ENCODE data around the gene NEK8. TPM values are rescaled to one million over a fixed set of nuclear protein-coding genes. Genes with fewer than 3 reads are reported as not detected.

The NEK8 gene
- total RNA-seq, 4 donors from 2014 or later: 2.1 to 9.5 (median 4.4) TPM

DNA sequence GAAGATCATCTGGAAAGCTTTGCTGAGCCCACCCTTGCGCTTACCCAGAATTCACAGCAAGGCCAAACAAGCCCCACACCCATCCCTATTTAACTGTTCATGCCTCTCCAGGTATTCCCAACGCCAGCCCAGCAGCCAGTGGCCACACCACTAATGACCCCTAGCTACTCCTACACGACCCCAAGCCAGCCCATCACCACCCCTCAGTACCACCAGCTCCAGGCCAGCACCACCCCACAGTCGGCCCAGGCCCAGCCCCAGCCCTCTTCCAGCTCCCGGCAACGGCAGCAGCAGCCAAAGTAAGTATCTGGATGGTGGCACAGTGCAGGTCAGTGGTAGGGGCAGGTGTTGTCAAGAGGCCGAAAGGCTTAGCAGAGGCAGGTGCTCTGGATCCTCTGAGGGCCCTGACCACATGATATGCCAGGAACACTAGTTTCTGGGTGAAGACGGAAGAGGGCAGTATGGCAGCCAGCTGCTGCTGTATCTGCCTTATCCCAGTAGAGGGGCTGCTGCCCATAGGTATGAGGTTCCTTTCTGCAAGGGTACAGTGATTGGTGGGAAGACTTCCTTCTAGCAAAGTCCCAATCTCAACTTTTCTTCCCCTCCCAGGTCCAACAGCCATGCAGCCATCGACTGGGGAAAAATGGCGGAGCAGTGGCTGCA, 27.6 kb upstream of the NEK8 start:
- no peak overlapping the region for H3K4me3 ChIP-seq (ENCODE audit: low read depth, poor library complexity, severe bottlenecking)
- TF ChIP-seq, protein P1, sequence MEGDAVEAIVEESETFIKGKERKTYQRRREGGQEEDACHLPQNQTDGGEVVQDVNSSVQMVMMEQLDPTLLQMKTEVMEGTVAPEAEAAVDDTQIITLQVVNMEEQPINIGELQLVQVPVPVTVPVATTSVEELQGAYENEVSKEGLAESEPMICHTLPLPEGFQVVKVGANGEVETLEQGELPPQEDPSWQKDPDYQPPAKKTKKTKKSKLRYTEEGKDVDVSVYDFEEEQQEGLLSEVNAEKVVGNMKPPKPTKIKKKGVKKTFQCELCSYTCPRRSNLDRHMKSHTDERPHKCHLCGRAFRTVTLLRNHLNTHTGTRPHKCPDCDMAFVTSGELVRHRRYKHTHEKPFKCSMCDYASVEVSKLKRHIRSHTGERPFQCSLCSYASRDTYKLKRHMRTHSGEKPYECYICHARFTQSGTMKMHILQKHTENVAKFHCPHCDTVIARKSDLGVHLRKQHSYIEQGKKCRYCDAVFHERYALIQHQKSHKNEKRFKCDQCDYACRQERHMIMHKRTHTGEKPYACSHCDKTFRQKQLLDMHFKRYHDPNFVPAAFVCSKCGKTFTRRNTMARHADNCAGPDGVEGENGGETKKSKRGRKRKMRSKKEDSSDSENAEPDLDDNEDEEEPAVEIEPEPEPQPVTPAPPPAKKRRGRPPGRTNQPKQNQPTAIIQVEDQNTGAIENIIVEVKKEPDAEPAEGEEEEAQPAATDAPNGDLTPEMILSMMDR (IDR thresholded peaks at IDR 0.05): no peak
- TF ChIP-seq POLR2A (IDR thresholded peaks at IDR 0.05): no peak
- intact Hi-C loops (cut with DNase I; ENCODE audit: low total_unique reads): no loop called here
- DNase-seq (ENCODE audit: low spot score in 2 of 2): no peak
- WGBS, 2 donors: 92 to 94% methylated on average over 10 of the region's 10 CpGs

DNA sequence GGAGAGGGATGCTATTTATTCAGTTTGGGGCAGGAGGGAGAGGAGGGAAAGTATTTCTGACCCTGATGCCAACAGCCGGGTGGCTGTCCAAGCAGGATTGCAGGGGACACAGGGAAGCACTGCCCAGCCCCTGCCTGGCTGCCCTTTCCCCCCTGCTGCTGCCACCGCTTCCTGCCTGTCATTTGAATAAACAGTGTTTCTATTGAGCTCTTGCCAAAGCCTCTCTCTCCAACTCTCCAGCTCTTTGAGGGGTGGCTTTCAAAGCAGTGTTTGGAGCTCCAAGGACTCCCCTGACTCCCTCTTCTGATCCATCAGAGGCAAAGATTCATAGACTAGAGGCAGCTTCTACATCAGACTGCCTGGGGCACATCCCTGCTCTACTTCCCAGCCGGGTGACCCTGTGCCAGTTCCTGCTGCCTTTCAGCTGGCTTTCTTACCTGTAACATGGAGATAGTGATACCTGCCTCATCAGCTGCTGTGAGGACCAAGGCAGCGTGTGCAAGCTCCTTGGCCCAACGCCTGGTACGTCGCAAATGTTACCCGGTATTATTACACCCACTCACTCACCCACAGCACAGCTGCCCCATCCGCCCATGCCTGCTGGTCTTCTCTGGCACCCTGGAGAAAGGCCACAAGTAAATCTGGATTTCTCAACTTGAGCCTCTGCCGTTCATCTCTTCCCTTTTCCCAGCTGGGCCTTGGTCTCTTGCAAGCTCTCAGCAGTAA, 26.4 kb upstream of the NEK8 start:
- DNase-seq (ENCODE audit: low spot score in 2 of 2): no peak
- no peak overlapping the region for H3K4me3 ChIP-seq (ENCODE audit: low read depth, poor library complexity, severe bottlenecking)
- intact Hi-C loops (cut with DNase I; ENCODE audit: low total_unique reads): no loop called here
- TF ChIP-seq, protein P1 (IDR thresholded peaks at IDR 0.05): no peak
- TF ChIP-seq POLR2A (IDR thresholded peaks at IDR 0.05): no peak
- WGBS, 2 donors: 63 to 71% methylated on average over 10 of the region's 10 CpGs

DNA sequence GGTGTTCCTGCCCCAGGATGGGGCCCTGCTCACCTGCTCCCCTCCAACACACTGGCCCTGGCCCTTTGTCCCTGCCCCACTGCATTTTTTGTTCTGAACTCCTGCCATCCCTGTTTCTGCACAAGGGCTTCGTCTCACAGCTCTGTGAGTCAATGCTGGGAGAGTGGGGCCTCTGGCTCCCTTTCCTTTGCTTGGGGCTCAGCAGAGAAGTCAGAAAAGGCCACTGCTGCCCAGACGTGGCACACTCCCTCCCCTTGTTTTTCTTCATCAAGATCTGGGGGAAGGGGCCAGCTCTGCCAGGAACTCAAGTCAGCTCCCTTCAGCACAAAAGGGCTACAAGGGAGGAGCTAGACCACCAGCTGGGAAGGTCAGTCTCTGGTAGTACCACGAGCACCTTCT, 25.8 kb upstream of the NEK8 start:
- no peak for DNase-seq (ENCODE audit: low spot score in 2 of 2)
- WGBS, 2 donors: 67 to 77% methylated on average over 3 of the region's 3 CpGs
- intact Hi-C loops (cut with DNase I; ENCODE audit: low total_unique reads): no loop called here

DNA sequence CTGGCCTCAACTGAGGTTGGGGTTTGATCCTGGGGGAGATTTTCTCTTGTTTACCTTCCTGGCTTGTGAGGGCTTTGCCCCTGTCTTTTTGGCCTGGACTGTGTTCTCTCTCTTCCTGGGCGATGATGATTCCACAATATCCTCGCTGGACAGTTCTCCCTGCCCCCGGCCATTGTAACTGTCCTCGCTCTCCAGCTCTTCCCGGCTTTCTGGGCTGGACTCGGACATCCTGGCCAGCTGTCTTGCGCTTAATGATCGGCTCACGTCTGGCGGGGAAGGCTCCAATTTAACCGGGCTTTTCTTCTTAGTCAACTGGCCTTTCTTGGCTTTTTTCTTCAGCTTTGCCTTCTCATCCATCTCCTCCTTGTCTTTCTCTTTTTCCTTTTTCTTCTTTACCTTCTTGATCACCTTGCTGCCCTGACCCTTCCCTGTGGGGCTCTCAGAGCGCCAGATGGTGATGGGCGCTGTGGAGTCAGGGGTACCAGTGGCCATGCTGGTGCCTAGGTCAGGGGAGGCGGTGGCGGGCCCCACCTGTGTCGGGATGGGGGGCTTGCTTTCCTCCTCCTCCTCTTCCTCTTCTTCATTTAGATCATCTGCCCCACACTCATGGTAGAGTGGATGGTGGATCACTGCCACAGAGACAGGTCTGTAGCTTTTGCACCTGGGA, 24.9 kb upstream of the NEK8 start:
- WGBS, 2 donors: 85 to 86% methylated on average over 16 of the region's 16 CpGs
- no peak for TF ChIP-seq POLR2A (IDR thresholded peaks at IDR 0.05)
- TF ChIP-seq, protein P1 (IDR thresholded peaks at IDR 0.05): no peak
- no peak overlapping the region for H3K4me3 ChIP-seq (ENCODE audit: low read depth, poor library complexity, severe bottlenecking)
- intact Hi-C loops (cut with DNase I; ENCODE audit: low total_unique reads): no loop called here
- DNase-seq (ENCODE audit: low spot score in 2 of 2): no peak

More for the DNA sequence above, 25.8 kb upstream of the NEK8 start:
- TF ChIP-seq, protein P1 (IDR thresholded peaks at IDR 0.05): no peak
- no peak for TF ChIP-seq POLR2A (IDR thresholded peaks at IDR 0.05)
- no peak overlapping the region for H3K4me3 ChIP-seq (ENCODE audit: low read depth, poor library complexity, severe bottlenecking)

DNA sequence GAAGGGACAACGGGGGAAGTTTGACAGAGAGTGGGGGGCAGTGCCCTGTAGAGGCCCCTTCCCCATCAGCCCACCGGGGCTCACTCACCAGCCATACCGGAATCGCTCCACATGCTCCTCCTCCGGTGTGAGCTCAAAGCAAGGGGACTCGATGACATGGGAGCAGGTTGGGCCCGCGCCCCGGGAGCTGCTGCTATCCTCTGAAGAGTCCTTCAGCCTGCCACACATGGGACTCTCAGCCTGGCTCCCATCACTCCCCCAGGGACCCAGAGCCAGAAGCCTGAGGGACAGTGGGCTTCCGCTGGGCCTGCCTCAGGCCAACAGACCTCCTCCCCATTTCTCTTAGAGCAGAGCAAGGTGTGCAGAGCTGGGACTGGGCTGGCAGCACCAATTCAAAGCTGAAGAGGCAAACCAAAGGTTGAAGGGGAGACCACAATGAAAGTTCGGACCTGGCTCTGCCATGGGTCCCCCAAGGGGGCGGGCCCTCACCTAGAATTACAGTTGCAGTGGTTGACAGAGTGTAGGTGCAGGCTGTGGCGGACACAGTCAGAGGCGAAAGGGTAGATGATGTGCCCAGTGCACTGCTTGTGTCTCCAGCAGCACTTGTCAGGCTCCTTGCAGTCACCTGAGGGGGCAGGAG, 24.2 kb upstream of the NEK8 start:
- H3K4me3 ChIP-seq (ENCODE audit: low read depth, poor library complexity, severe bottlenecking): no peak overlapping the region
- no peak for DNase-seq (ENCODE audit: low spot score in 2 of 2)
- 90 to 91% methylated on average over 12 to 14 of the region's 14 CpGs for WGBS, 2 donors
- TF ChIP-seq, protein P1 (IDR thresholded peaks at IDR 0.05): no peak
- no peak for TF ChIP-seq POLR2A (IDR thresholded peaks at IDR 0.05)
- intact Hi-C loops (cut with DNase I; ENCODE audit: low total_unique reads): no loop called here

Data from lower leg skin (tissue), 4 donors.